ENCODE data around the gene PIP4K2B. TPM values are rescaled to one million over a fixed set of nuclear protein-coding genes. Genes with fewer than 3 reads are reported as not detected.

PIP4K2B gene
- polyA plus RNA-seq, 1 donor from 2014 or later, result 164 TPM

GRCh38 chr17:38750044-38750311 lies 49.4 kb downstream of the PIP4K2B start:
- Histone ChIP-seq H3K4me3 (ENCODE audit: low read length) (peak overlapping the region; percentile 94), H3K4me2 (ENCODE audit: low read length) (peak overlapping the region; percentile 67), H3K9ac (ENCODE audit: low read length) (peak overlapping the region; percentile 92), H3K9me2 (ENCODE audit: insufficient read depth, low read length) (no peaks in the 10 kb centered on the region), H3K79me2 (replicated peaks; ENCODE audit: insufficient read depth, low read length) (peaks cover 40% of the 10 kb centered on the region), H3F3A (ENCODE audit: insufficient read depth, low read length, poor library complexity, severe bottlenecking) (no peaks in the 10 kb centered on the region), H3K36me3 (ENCODE audit: insufficient read depth, low read length) (no peaks in the 10 kb centered on the region), H3K9me3 (ENCODE audit: low read length) (no peaks in the 10 kb centered on the region), H3K27ac (ENCODE audit: low read length) (peak overlapping the region; percentile 94), H4K20me1 (ENCODE audit: insufficient read depth) (no peaks in the 10 kb centered on the region), H3K27me3 (ENCODE audit: insufficient read depth, low read depth, low read length) (no peaks in the 10 kb centered on the region), H2AFZ (ENCODE audit: low read depth, low read length) (no peak overlapping the region)
- TF ChIP-seq TAF1 (IDR thresholded peaks at IDR 0.05; ENCODE audit: low read depth) (no peak), EP300 (conservative IDR thresholded peaks at IDR 0.05; ENCODE audit: poor library complexity, severe bottlenecking) (no peak), EZH2 (IDR thresholded peaks at IDR 0.05; ENCODE audit: borderline replicate concordance, insufficient read depth, low read length, poor library complexity, severe bottlenecking) (no peak), CTCF (IDR thresholded peaks at IDR 0.05; ENCODE audit: poor library complexity, severe bottlenecking) (no peak), RAD21 (conservative IDR thresholded peaks at IDR 0.05) (no peak), SMC3 (conservative IDR thresholded peaks at IDR 0.05; ENCODE audit: poor library complexity) (no peak), REST (IDR thresholded peaks at IDR 0.05; ENCODE audit: borderline replicate concordance) (no peak)

GRCh38 chr17:38749223-38750043 lies 49.9 kb downstream of the PIP4K2B start:
- Histone ChIP-seq H3K9me2 (ENCODE audit: insufficient read depth, low read length) (no peaks in the 10 kb centered on the region), H3K36me3 (ENCODE audit: insufficient read depth, low read length) (no peaks in the 10 kb centered on the region), H3K4me3 (ENCODE audit: low read length) (peak overlapping the region; percentile 94), H3K27ac (ENCODE audit: low read length) (peak overlapping the region; percentile 94), H2AFZ (ENCODE audit: low read depth, low read length) (no peak overlapping the region), H3F3A (ENCODE audit: insufficient read depth, low read length, poor library complexity, severe bottlenecking) (no peaks in the 10 kb centered on the region), H4K20me1 (ENCODE audit: insufficient read depth) (no peaks in the 10 kb centered on the region), H3K79me2 (replicated peaks; ENCODE audit: insufficient read depth, low read length) (peaks cover 45% of the 10 kb centered on the region), H3K4me2 (ENCODE audit: low read length) (peak overlapping the region; percentile 67), H3K9me3 (ENCODE audit: low read length) (no peaks in the 10 kb centered on the region), H3K27me3 (ENCODE audit: insufficient read depth, low read depth, low read length) (no peaks in the 10 kb centered on the region), H3K9ac (ENCODE audit: low read length) (peak overlapping the region; percentile 92)
- TF ChIP-seq CTCF (IDR thresholded peaks at IDR 0.05; ENCODE audit: poor library complexity, severe bottlenecking) (peak; percentile 22), MXI1 (conservative IDR thresholded peaks at IDR 0.05; ENCODE audit: poor library complexity, severe bottlenecking) (no peak), POLR2AphosphoS5 (IDR thresholded peaks at IDR 0.05) (peak; percentile 17), TAF1 (IDR thresholded peaks at IDR 0.05; ENCODE audit: low read depth) (no peak), REST (IDR thresholded peaks at IDR 0.05; ENCODE audit: borderline replicate concordance) (peak; percentile 40)

Data from neural cell (in vitro differentiated cells).